Progenitor cell of endocrine pancreas (in vitro differentiated cells): ENCODE measurements around the gene TM7SF2. TPM values are rescaled to one million over a fixed set of nuclear protein-coding genes. Genes with fewer than 3 reads are reported as not detected.

ENCODE experiments used
- DNase-seq: peaks from one replicate; pipeline ENCODE4 v3.0.0; 2021; ENCODE audit warnings: low spot score; ENCODE audit not compliant: unreplicated experiment
- H3K27ac Mint-ChIP-seq: 2 replicates; pipeline ENCODE4 v1.8.0; 2021; ENCODE audit warnings: mild to moderate bottlenecking, moderate library complexity, mixed read lengths
- H3K27me3 Mint-ChIP-seq: 2 replicates; pipeline ENCODE4 v1.8.0; 2021; ENCODE audit warnings: mixed read lengths
- H3K36me3 Mint-ChIP-seq: 2 replicates; pipeline ENCODE4 v1.8.0; 2022; ENCODE audit warnings: mixed read lengths; ENCODE audit not compliant: insufficient read depth
- H3K4me1 Mint-ChIP-seq: 2 replicates; pipeline ENCODE4 v1.8.0; 2021; ENCODE audit warnings: low read depth, mixed read lengths
- H3K4me3 Mint-ChIP-seq: 2 replicates; pipeline ENCODE4 v1.8.0; 2021; ENCODE audit warnings: low read depth, mild to moderate bottlenecking, moderate library complexity, mixed read lengths
- H3K9me3 Mint-ChIP-seq: 2 replicates; pipeline ENCODE4 v1.8.0; 2021; ENCODE audit warnings: low read depth, mixed read lengths
- CTCF ChIP-seq: fragments of 200-600 bp; sonication (generic); IDR thresholded peaks from one replicate; pipeline ENCODE4 v1.5.0; 2021; ENCODE audit warnings: antibody characterized with exemption, mild to moderate bottlenecking; ENCODE audit not compliant: unreplicated experiment
- total RNA-seq: library from RNA; stranded (reverse); gene quantifications from 2 replicates; pipeline ENCODE4 v1.2.1, GENCODE V29; 2021

TM7SF2 gene
- total RNA-seq, 1 donor from 2014 or later, result 124 TPM

- Mint-ChIP-seq H3K27me3 (no peaks in the 10 kb centered on the region), H3K4me1 (peaks cover 8% of the 10 kb centered on the region), H3K27ac (no peak overlapping the region), H3K36me3 (peaks cover 6% of the 10 kb centered on the region), H3K4me3 (no peak overlapping the region), H3K9me3 (no peaks in the 10 kb centered on the region)
- no peak for DNase-seq
- no peak for TF ChIP-seq CTCF
Observed at GRCh38 chr11:65089621-65090020, 22.1 kb upstream of the TM7SF2 start.

GRCh38 chr11:65090628-65091027 is 21.0 kb upstream of the TM7SF2 start:
- Mint-ChIP-seq H3K36me3 (peaks cover 4% of the 10 kb centered on the region), H3K27me3 (no peaks in the 10 kb centered on the region), H3K4me3 (no peak overlapping the region), H3K27ac (no peak overlapping the region), H3K4me1 (peaks cover 4% of the 10 kb centered on the region), H3K9me3 (no peaks in the 10 kb centered on the region)
- DNase-seq, result no peak
- TF ChIP-seq CTCF, result no peak

- Mint-ChIP-seq H3K9me3 (no peaks in the 10 kb centered on the region), H3K36me3 (peaks cover 2% of the 10 kb centered on the region), H3K4me1 (peaks cover 8% of the 10 kb centered on the region), H3K27me3 (no peaks in the 10 kb centered on the region), H3K27ac (peak overlapping the region; percentile 99), H3K4me3 (peak overlapping the region; percentile 95)
- DNase-seq, result no peak
- no peak for TF ChIP-seq CTCF
Observed at GRCh38 chr11:65095427-65095826, 16.2 kb upstream of the TM7SF2 start.

GRCh38 chr11:65095974-65096806 is 15.5 kb upstream of the TM7SF2 start, which contains the start of gene VPS51:
Gene VPS51 (plus strand): TSS chr11:65096214. CDS start chr11:65096251, 37 bp downstream.
- DNase-seq, result peak; percentile 71
- peak within 1 kb of the TSS; percentile 99 for H3K27ac Mint-ChIP-seq
- peaks cover 2% of the 10 kb centered on the region for H3K36me3 Mint-ChIP-seq
- TF ChIP-seq CTCF, result no peak
- no peaks in the 10 kb centered on the region for H3K9me3 Mint-ChIP-seq
- peak within 1 kb of the TSS; percentile 95 for H3K4me3 Mint-ChIP-seq
- peaks cover 8% of the 10 kb centered on the region for H3K4me1 Mint-ChIP-seq
- no peaks in the 10 kb centered on the region for H3K27me3 Mint-ChIP-seq

- DNase-seq, result no peak
- Mint-ChIP-seq H3K9me3 (no peaks in the 10 kb centered on the region), H3K36me3 (peaks cover 2% of the 10 kb centered on the region), H3K27ac (peak overlapping the region; percentile 96), H3K4me3 (peak overlapping the region; percentile 95), H3K4me1 (peaks cover 8% of the 10 kb centered on the region), H3K27me3 (no peaks in the 10 kb centered on the region)
- TF ChIP-seq CTCF, result no peak
Observed at GRCh38 chr11:65096926-65097325, 14.7 kb upstream of the TM7SF2 start.
